IMR-90 (cell line): ENCODE data around the gene PLXNA4.

Source experiments
- BHLHE40 ChIP-seq: fragments of 150-350 bp; IDR thresholded peaks from 2 replicates; pipeline ENCODE4 v1.6.1; 2016; ENCODE audit warnings: mild to moderate bottlenecking, low read depth, low read length
- CEBPB ChIP-seq: IDR thresholded peaks from 2 replicates; pipeline ENCODE4 v1.6.1; 2012; ENCODE audit warnings: low read depth, low read length, improper control_type of control experiment
- CHD1 ChIP-seq: IDR thresholded peaks from 2 replicates; pipeline ENCODE4 v1.6.1; 2012; ENCODE audit warnings: low read depth, low read length, improper control_type of control experiment
- CTCF ChIP-seq: conservative IDR thresholded peaks from 2 replicates; pipeline ENCODE4 v1.5.1; 2012; ENCODE audit warnings: mild to moderate bottlenecking, low read depth, low read length, improper control_type of control experiment
- ELK1 ChIP-seq: fragments of 150-350 bp; IDR thresholded peaks from 2 replicates; pipeline ENCODE4 v1.6.1; 2016; ENCODE audit warnings: low read depth, mild to moderate bottlenecking, low read length, moderate library complexity, borderline replicate concordance
- FOS ChIP-seq: fragments of 150-350 bp; IDR thresholded peaks from 2 replicates; pipeline ENCODE4 v1.6.1; 2016; ENCODE audit warnings: low read depth, low read length
- MAZ ChIP-seq: IDR thresholded peaks from 2 replicates; pipeline ENCODE4 v1.6.1; 2012; ENCODE audit warnings: low read depth, mild to moderate bottlenecking, low read length, improper control_type of control experiment, moderate library complexity, borderline replicate concordance
- MXI1 ChIP-seq: IDR thresholded peaks from 2 replicates; pipeline ENCODE4 v1.6.1; 2012; ENCODE audit warnings: low read depth, mild to moderate bottlenecking, low read length, moderate library complexity, borderline replicate concordance
- NFE2L2 ChIP-seq: fragments of 150-350 bp; IDR thresholded peaks from 2 replicates; pipeline ENCODE4 v1.6.1; 2016; ENCODE audit warnings: low read depth, mild to moderate bottlenecking, low read length
- POLR2A ChIP-seq: IDR thresholded peaks from 2 replicates; pipeline ENCODE4 v1.6.1; 2012; ENCODE audit warnings: mild to moderate bottlenecking, low read depth, low read length
- RAD21 ChIP-seq: IDR thresholded peaks from 2 replicates; pipeline ENCODE4 v1.6.1; 2012; ENCODE audit warnings: low read length, improper control_type of control experiment
- RFX5 ChIP-seq: IDR thresholded peaks from 2 replicates; pipeline ENCODE4 v1.8.0; 2012; ENCODE audit warnings: low read depth, mild to moderate bottlenecking, low read length, moderate library complexity
- SMC3 ChIP-seq: fragments of 150-350 bp; IDR thresholded peaks from 2 replicates; pipeline ENCODE4 v1.6.1; 2016; ENCODE audit warnings: low read depth, mild to moderate bottlenecking, antibody characterized with exemption, low read length, moderate library complexity
- USF2 ChIP-seq: fragments of 150-350 bp; IDR thresholded peaks from 2 replicates; pipeline ENCODE4 v1.6.1; 2017; ENCODE audit warnings: mild to moderate bottlenecking, antibody characterized with exemption, low read length, low read depth

GRCh38 chr7:132352800-132353199 is 223.5 kb downstream of the PLXNA4 start:
- TF ChIP-seq MAZ (no peak), CTCF (no peak), CHD1 (no peak), SMC3 (no peak), POLR2A (no peak), CEBPB (no peak), RAD21 (no peak), FOS (no peak), USF2 (no peak), BHLHE40 (no peak), NFE2L2 (no peak), RFX5 (no peak), ELK1 (no peak), MXI1 (no peak)
